Neural crest cell (in vitro differentiated cells): ENCODE data around the gene DCP1A. TPM values are rescaled to one million over a fixed set of nuclear protein-coding genes. Genes with fewer than 3 reads are reported as not detected.

Source experiments
- DNase-seq: peaks from one replicate; pipeline ENCODE4 v3.0.0; 2021; ENCODE audit warnings: low read depth, mixed read lengths, low spot score
- H3K27ac Mint-ChIP-seq: one replicate; pipeline ENCODE4 v1.8.0; 2021; ENCODE audit warnings: mild to moderate bottlenecking, mixed read lengths; ENCODE audit not compliant: unreplicated experiment
- H3K27me3 Mint-ChIP-seq: 2 replicates; pipeline ENCODE4 v1.8.0; 2021; ENCODE audit warnings: low read depth, mild to moderate bottlenecking, mixed read lengths
- H3K36me3 Mint-ChIP-seq: 2 replicates; pipeline ENCODE4 v1.8.0; 2021; ENCODE audit warnings: low read depth, mild to moderate bottlenecking, mixed read lengths
- H3K4me1 Mint-ChIP-seq: 2 replicates; pipeline ENCODE4 v1.8.0; 2021; ENCODE audit warnings: mixed read lengths
- H3K4me3 Mint-ChIP-seq: one replicate; pipeline ENCODE4 v1.8.0; 2021; ENCODE audit warnings: mild to moderate bottlenecking, mixed read lengths
- H3K9me3 Mint-ChIP-seq: 2 replicates; pipeline ENCODE4 v1.8.0; 2021; ENCODE audit warnings: mixed read lengths
- total RNA-seq: library from RNA; stranded (reverse); gene quantifications from 2 replicates; pipeline ENCODE4 v1.2.1, GENCODE V29; 2021
- TF ChIP-seq, protein P1 (sequence below): fragments of 200-600 bp; sonication (generic); conservative IDR thresholded peaks from 2 replicates; pipeline ENCODE4 v1.5.0; 2021; ENCODE audit warnings: antibody characterized with exemption, mild to moderate bottlenecking

The DCP1A gene
- total RNA-seq, 1 donor from 2014 or later, result 30.0 TPM

DNA sequence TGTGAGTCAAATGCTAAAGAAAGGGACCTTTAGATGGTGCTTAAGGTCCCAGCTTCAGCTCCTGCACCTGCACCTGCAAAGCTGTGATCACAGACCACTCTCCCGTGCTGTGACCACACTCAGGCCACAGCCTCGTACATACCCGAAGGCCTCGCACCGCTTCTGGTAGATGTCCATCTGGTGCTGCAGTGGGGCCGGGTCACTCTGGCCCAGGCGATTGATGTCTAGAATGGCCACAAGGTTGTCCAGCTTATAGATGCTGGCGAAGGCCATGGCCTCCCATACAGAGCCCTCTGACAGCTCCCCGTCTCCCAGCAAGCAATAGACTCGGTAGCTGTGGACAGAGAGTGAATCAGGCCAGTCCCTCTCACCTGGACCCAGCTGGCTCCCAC lies 112.5 kb downstream of the DCP1A start:
- Mint-ChIP-seq H3K4me1 (peaks cover 4% of the 10 kb centered on the region), H3K9me3 (no peaks in the 10 kb centered on the region), H3K36me3 (no peaks in the 10 kb centered on the region), H3K4me3 (no peak overlapping the region), H3K27me3 (no peaks in the 10 kb centered on the region), H3K27ac (no peak overlapping the region)
- TF ChIP-seq, protein P1, sequence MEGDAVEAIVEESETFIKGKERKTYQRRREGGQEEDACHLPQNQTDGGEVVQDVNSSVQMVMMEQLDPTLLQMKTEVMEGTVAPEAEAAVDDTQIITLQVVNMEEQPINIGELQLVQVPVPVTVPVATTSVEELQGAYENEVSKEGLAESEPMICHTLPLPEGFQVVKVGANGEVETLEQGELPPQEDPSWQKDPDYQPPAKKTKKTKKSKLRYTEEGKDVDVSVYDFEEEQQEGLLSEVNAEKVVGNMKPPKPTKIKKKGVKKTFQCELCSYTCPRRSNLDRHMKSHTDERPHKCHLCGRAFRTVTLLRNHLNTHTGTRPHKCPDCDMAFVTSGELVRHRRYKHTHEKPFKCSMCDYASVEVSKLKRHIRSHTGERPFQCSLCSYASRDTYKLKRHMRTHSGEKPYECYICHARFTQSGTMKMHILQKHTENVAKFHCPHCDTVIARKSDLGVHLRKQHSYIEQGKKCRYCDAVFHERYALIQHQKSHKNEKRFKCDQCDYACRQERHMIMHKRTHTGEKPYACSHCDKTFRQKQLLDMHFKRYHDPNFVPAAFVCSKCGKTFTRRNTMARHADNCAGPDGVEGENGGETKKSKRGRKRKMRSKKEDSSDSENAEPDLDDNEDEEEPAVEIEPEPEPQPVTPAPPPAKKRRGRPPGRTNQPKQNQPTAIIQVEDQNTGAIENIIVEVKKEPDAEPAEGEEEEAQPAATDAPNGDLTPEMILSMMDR, result no peak
- no peak for DNase-seq

DNA sequence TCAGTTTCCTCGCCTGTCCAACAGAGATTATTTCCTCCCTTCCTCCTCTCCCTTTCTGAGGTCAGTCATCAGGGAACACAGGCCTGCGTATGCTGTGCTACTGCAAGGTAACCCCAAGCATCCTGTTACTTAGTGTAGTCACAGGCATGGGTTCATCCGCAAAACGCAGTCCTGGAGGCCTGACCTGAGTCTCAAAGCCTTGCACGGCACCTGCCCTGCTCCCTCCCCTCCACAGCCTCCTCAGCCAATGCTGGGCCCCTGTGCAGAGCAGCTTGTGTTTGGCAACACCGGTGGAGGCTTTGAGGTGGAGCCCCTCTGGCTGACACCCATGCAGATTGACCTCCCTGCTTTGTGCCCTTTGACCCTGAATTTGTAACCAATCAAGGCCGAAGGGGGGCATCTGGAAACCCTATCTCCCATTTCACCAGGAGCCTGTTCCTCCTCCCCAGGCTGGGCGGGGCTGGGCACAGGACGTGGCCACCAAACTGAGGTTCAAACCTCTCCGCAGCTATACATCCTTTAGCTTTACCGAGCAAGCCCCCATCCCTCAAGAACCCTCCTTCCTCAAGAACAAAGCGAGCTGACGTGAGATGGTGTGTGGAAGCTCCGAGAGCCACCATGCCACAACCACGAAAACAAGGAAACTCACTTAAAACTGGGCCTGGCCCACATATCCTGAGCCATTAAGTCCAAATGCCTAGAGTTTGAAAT lies 113.1 kb downstream of the DCP1A start:
- H3K27me3 Mint-ChIP-seq, result no peaks in the 10 kb centered on the region
- no peak for DNase-seq
- peaks cover 4% of the 10 kb centered on the region for H3K4me1 Mint-ChIP-seq
- TF ChIP-seq, protein P1, result no peak
- H3K4me3 Mint-ChIP-seq, result no peak overlapping the region
- H3K9me3 Mint-ChIP-seq, result no peaks in the 10 kb centered on the region
- no peak overlapping the region for H3K27ac Mint-ChIP-seq
- H3K36me3 Mint-ChIP-seq, result no peaks in the 10 kb centered on the region

Other genes with a start within 250 kb of the DCP1A start
- gene RFT1, start 217.1 kb downstream of the DCP1A start, total RNA-seq, result 26.3 and 32.4 TPM in 2 replicates
- 10.8 and 11.9 TPM in 2 replicates for gene PRKCD, start 186.3 kb downstream of the DCP1A start, total RNA-seq
- 556 and 564 TPM in 2 replicates for gene TKT, start 91.5 kb downstream of the DCP1A start, total RNA-seq
- 1.1 and 2.3 TPM in 2 replicates for gene CACNA1D, start 147.1 kb upstream of the DCP1A start, total RNA-seq